ENCODE results near the gene MLF2. TPM values are rescaled to one million over a fixed set of nuclear protein-coding genes. Genes with fewer than 3 reads are reported as not detected.

Gene MLF2
- total and polyA plus RNA-seq, 2 of the 13 experiments (the other 11 are each of a cell fraction or from before 2014, with no cell fraction given): 88.1 to 167 TPM

GRCh38 chr12:6723607-6724408 lies 29.1 kb downstream of the MLF2 start, which contains the start of gene COPS7A (continued):
- TF ChIP-seq PAXIP1 (CRISPR knock-in tag; conservative IDR thresholded peaks at IDR 0.05) (peak; percentile 58), NR2F2 (IDR thresholded peaks at IDR 0.05; ENCODE audit: borderline replicate concordance, low read depth) (0 out of 2 replicates have a peak, but pooled peaks have one; percentile 15), PRDM10 (CRISPR knock-in tag; IDR thresholded peaks at IDR 0.05; ENCODE audit: low read depth) (peak; percentile 79), HDAC6 (IDR thresholded peaks at IDR 0.05; ENCODE audit: low read depth, low read length) (no peak), ZNF788 (CRISPR knock-in tag; IDR thresholded peaks at IDR 0.05; ENCODE audit: borderline replicate concordance) (peak; percentile 97; the same call in 1 of the 2 replicates), ARNT2 (CRISPR knock-in tag; IDR thresholded peaks at IDR 0.05; ENCODE audit: low read depth) (peak; percentile 92), ZBTB3 (CRISPR knock-in tag; IDR thresholded peaks at IDR 0.05; ENCODE audit: borderline replicate concordance, low read depth) (no peak), KDM1A (CRISPR knock-in tag; IDR thresholded peaks at IDR 0.05) (peak; percentile 47; the same call in 1 of the 2 replicates), ZNF576 (CRISPR knock-in tag; IDR thresholded peaks at IDR 0.05) (peak; percentile 77), CTCF (CRISPR knock-in tag; IDR thresholded peaks at IDR 0.05) (peak; percentile 66), MXD1 (CRISPR knock-in tag; IDR thresholded peaks at IDR 0.05) (peak; percentile 98), ATM (IDR thresholded peaks at IDR 0.05; ENCODE audit: borderline replicate concordance) (no peak), HES4 (CRISPR knock-in tag; IDR thresholded peaks at IDR 0.05; ENCODE audit: borderline replicate concordance) (peak; percentile 77; the same call in 1 of the 2 replicates), HMGXB4 (CRISPR knock-in tag; IDR thresholded peaks at IDR 0.05; ENCODE audit: borderline replicate concordance in 1 of 2, low read depth in 1 of 2) (peak in 1 of 2 experiments; percentile 63; a peak in 2 of 4 replicates), SKI (IDR thresholded peaks at IDR 0.05; ENCODE audit: partially characterized antibody) (peak; percentile 32)
